ENCODE measurements around the gene MAP3K10.
A peak's percentile ranks its signal among the peaks of the same experiment; 100 is the strongest.
"Not testable (repeated sequence)": the region's sequence is repeated elsewhere in the genome, so short reads cannot be mapped to it uniquely, and the experiment has no call there.

MAP3K10 gene

DNA sequence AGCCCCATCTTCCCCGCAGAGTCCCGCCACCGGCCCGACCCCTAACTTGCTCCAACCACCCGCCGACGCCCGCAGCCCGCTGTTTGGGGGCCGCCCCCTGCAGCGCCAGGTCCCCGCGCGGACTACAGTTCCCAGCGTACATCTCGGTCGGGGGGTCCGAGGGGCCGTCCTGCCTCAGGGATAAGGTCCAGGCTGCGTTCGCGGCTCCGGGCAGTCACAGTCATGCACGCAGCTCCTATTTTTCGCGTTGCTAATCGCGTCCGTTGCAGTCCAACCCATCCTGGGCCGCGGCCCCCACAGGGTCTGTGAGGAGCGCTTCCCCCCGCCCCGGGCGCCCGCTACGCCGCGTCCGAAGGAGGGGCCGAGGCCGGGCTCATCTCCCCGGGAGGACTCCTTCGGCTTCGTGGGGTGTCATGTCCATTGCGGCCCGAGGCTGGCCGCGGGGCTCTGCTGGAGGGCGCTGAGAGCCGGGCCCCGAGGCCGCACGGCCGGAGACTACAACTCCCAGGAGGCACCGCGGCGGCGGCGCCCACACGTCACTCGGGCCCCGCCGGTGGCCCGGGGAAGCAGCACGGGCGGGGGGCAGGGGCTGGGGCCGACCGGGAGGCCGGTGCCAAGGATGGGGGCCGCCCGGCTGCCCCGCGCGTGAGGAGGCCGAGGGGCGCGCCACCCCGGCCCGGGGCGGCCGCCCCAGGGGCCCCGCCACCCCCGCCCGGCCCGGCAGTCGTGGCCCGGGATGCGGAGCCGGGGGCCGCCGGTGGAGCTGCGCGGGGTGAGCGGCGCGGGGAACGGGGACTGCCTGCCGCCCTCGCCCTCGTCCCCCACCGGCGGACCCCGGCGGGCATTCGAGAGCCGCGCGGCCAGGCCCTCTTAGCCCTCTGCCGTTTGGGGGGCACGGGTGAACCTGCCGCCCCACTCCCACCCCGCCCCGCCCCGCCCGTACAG lies at the start of gene MAP3K10:
Gene MAP3K10 (plus strand): TSS at position 536 of the 945 bp plus-strand sequence. CDS start 606 bp downstream, outside the sequence.
- TF ChIP-seq, protein P1, sequence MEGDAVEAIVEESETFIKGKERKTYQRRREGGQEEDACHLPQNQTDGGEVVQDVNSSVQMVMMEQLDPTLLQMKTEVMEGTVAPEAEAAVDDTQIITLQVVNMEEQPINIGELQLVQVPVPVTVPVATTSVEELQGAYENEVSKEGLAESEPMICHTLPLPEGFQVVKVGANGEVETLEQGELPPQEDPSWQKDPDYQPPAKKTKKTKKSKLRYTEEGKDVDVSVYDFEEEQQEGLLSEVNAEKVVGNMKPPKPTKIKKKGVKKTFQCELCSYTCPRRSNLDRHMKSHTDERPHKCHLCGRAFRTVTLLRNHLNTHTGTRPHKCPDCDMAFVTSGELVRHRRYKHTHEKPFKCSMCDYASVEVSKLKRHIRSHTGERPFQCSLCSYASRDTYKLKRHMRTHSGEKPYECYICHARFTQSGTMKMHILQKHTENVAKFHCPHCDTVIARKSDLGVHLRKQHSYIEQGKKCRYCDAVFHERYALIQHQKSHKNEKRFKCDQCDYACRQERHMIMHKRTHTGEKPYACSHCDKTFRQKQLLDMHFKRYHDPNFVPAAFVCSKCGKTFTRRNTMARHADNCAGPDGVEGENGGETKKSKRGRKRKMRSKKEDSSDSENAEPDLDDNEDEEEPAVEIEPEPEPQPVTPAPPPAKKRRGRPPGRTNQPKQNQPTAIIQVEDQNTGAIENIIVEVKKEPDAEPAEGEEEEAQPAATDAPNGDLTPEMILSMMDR (conservative IDR thresholded peaks at IDR 0.05; ENCODE audit: control insufficient read depth, insufficient read depth, low read depth, low read length), result no peak
- H3K4me3 ChIP-seq (ENCODE audit: control insufficient read depth, low read depth, low read length), result peak within 1 kb of the TSS; percentile 70
- DNase-seq (ENCODE audit: low read depth), result peak; percentile 68

DNA sequence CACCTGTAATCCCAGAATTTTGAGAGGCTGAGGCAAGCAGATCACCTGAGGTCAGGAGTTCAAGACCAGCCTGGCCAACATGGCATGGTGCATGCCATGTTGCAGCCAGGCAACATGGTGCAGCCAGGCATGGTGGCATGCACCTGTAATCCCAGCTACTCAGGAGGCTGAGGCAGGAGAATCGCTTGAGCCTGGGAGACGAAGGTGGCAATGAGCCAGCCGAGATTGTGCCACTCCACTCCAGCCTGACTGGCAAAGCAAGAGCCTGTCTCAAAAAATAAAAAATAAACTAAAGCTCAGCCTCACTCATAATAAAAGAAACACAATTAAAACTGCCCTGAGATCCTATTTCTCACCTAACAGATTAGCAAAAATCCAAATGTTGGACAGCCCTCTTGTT lies 49.7 kb upstream of the MAP3K10 start:
- peak; percentile 34 for DNase-seq (ENCODE audit: low read depth)
- H3K4me3 ChIP-seq (ENCODE audit: control insufficient read depth, low read depth, low read length), result no peak overlapping the region
- TF ChIP-seq, protein P1 (conservative IDR thresholded peaks at IDR 0.05; ENCODE audit: control insufficient read depth, insufficient read depth, low read depth, low read length), result no peak

DNA sequence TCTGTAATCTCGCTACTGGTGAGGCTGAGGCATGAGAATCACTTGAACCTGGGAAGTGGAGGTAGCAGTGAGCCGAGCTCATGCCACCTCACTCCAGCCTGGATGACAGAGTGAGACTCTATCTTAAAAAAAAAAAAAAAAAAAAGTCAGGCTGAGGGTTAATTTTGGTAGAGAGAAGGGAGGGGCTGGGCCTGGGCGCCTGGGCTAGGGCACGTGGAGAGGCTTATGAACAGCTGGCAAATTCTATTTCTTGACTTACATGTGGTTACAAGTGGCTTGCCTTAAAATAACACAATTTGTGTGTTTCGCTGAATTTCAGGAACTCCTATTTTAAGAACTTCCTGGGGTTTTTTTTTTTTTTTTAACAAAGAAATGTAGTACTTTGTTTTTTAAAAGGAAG lies 47.6 kb upstream of the MAP3K10 start:
- TF ChIP-seq, protein P1 (conservative IDR thresholded peaks at IDR 0.05; ENCODE audit: control insufficient read depth, insufficient read depth, low read depth, low read length), result no peak
- H3K4me3 ChIP-seq (ENCODE audit: control insufficient read depth, low read depth, low read length), result no peak overlapping the region
- DNase-seq (ENCODE audit: low read depth), result no peak

DNA sequence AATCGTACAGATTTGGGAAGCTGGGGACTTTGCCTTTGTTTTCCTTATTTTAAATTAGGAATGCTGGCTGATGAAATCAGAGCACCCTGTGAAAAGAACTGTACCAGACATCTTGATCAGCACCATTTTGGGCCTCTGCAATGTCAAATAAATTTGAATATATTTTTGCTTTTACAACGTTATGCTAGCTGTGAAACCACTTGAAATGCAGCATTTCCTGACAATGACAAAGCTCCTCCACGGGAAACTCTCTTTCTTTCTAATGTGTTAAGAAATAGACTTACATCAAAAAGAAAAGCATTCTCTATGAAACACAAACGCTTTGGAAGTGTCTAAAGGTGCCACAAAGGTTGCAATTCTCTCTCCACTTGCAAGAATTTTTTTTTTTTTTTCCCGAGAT lies 47.1 kb upstream of the MAP3K10 start:
- no peak for DNase-seq (ENCODE audit: low read depth)
- H3K4me3 ChIP-seq (ENCODE audit: control insufficient read depth, low read depth, low read length), result no peak overlapping the region
- TF ChIP-seq, protein P1 (conservative IDR thresholded peaks at IDR 0.05; ENCODE audit: control insufficient read depth, insufficient read depth, low read depth, low read length), result no peak

DNA sequence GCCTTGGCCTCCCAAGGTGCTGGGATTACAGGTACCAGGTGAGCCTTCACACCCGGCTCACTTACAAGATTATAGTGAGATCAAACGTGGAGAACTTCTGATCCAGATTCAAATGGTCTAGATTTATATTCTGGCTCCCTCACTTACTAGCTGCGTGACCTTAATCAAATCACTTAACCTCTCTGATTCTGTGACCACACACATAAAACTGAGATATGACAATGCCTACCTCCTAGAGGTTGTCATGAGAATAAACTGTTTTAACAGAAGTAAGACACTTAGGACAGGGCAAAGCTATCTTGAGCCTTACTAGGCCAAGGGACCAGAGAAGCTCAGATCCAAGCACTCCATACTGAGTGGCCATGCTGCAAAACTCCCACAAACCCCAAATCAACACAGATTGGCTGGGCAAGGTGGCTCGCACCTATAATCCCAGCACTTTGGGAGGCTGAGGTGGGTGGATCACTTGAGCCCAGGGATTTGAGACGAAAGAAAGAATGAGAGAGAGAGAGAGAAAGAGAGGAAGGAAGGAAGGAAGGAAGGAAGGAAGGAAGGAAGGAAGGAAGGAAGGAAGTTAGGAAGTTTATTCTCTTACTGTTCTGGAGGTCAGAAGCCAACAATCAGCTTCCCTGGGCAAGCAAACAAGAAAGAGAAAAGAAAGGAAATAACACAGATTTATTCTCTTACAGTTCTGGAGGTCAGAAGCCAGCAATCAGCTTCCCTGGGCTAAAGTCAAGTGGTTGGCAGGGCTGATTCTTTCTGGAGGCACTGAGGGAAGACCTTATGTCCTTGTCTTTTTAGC lies 46.1 kb upstream of the MAP3K10 start:
- TF ChIP-seq, protein P1 (conservative IDR thresholded peaks at IDR 0.05; ENCODE audit: control insufficient read depth, insufficient read depth, low read depth, low read length), result no peak
- DNase-seq (ENCODE audit: low read depth), result no peak
- no peak overlapping the region for H3K4me3 ChIP-seq (ENCODE audit: control insufficient read depth, low read depth, low read length)

DNA sequence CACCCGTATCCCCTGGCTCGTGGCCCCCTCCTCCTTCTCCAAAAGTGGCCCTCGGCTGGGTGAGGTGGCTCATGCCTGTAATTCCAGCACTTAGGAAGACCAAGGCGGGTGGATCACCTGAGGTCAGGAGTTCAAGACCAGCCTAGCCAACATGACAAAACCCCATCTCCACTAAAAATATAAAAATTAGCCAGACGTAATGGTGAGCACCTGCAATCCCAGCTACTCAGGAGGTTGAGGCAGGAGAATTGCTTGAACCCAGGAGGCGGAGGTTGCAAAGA lies 45.5 kb upstream of the MAP3K10 start:
- not testable (repeated sequence) for H3K4me3 ChIP-seq (ENCODE audit: control insufficient read depth, low read depth, low read length); DNase-seq (ENCODE audit: low read depth)

DNA sequence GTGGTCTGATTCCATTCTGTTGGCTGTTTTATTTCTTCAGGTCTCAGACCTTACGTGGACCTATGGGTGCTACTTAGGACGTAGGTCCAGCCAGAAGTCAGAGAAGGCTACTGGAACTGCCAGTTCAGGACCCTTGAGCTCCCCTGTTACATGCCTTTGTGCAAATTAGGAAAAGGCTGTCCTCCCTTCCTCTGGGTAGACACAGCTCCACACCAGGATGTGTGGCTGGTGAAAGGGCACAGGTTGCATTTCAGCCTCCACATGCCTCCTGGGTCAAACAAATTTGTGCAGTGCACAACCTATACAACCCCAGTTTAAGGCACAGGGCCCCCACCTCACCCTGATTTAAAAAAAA lies 43.9 kb upstream of the MAP3K10 start:
- TF ChIP-seq, protein P1 (conservative IDR thresholded peaks at IDR 0.05; ENCODE audit: control insufficient read depth, insufficient read depth, low read depth, low read length), result no peak
- H3K4me3 ChIP-seq (ENCODE audit: control insufficient read depth, low read depth, low read length), result no peak overlapping the region
- DNase-seq (ENCODE audit: low read depth), result no peak
